Vagina (tissue), 2 donors: ENCODE measurements around the gene AKAP13.

Source experiments
- POLR2A ChIP-seq, 2 donors: fragments of 450-650 bp; IDR thresholded peaks; one replicate each; pipeline ENCODE4 v1.6.1; 2017; ENCODE audit warnings: antibody characterized with exemption in 2 of 2, mild to moderate bottlenecking in 2 of 2, moderate library complexity in 2 of 2
- POLR2AphosphoS5 ChIP-seq, 2 donors: sonication (generic); formaldehyde crosslinking; IDR thresholded peaks; one replicate each; pipeline ENCODE4 v1.9.0; 2017; ENCODE audit warnings: antibody characterized with exemption in 2 of 2, mild to moderate bottlenecking in 2 of 2, low read depth in 1 of 2; ENCODE audit not compliant: insufficient read depth in 1 of 2
- TF ChIP-seq, protein P1 (sequence below), 3 experiments: fragments of 450-650 bp in 2 of 3; fragments of 200-600 bp in 1 of 3; sonication (generic) in 1 of 3; IDR thresholded peaks; one replicate each; pipeline ENCODE4 v1.5.1; 2017 to 2019; ENCODE audit warnings: antibody characterized with exemption in 3 of 3, mild to moderate bottlenecking in 2 of 3, moderate library complexity in 2 of 3

GRCh38 chr15:85496151-85496550 lies 115.7 kb downstream of the AKAP13 start:
- TF ChIP-seq, protein P1, sequence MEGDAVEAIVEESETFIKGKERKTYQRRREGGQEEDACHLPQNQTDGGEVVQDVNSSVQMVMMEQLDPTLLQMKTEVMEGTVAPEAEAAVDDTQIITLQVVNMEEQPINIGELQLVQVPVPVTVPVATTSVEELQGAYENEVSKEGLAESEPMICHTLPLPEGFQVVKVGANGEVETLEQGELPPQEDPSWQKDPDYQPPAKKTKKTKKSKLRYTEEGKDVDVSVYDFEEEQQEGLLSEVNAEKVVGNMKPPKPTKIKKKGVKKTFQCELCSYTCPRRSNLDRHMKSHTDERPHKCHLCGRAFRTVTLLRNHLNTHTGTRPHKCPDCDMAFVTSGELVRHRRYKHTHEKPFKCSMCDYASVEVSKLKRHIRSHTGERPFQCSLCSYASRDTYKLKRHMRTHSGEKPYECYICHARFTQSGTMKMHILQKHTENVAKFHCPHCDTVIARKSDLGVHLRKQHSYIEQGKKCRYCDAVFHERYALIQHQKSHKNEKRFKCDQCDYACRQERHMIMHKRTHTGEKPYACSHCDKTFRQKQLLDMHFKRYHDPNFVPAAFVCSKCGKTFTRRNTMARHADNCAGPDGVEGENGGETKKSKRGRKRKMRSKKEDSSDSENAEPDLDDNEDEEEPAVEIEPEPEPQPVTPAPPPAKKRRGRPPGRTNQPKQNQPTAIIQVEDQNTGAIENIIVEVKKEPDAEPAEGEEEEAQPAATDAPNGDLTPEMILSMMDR (IDR thresholded peaks at IDR 0.05) = no peak
- TF ChIP-seq POLR2A (IDR thresholded peaks at IDR 0.05) (no peak), POLR2AphosphoS5 (IDR thresholded peaks at IDR 0.05; ENCODE audit: insufficient read depth in 1 of 2, low read depth in 1 of 2) (no peak)
